HL-60/S4 treated with retinoic acid at 250 ng/mL for 4 days and 3 days (cell line): ENCODE measurements around the gene SLC44A5.
"Not testable (repeated sequence)": the region's sequence is repeated elsewhere in the genome, so short reads cannot be mapped to it uniquely, and the experiment has no call there.

Experiments
- in situ Hi-C: fragments of 300-500 bp; cut with MboI; formaldehyde crosslinking; loops from 2 replicates; pipeline ENCODE4 v1.7.0; 2022; ENCODE audit warnings: low sequenced_read_pairs

Gene SLC44A5

GRCh38 chr1:75469586-75470173, 141.2 kb downstream of the SLC44A5 start:
- in situ Hi-C loops, result no loop called here

DNA sequence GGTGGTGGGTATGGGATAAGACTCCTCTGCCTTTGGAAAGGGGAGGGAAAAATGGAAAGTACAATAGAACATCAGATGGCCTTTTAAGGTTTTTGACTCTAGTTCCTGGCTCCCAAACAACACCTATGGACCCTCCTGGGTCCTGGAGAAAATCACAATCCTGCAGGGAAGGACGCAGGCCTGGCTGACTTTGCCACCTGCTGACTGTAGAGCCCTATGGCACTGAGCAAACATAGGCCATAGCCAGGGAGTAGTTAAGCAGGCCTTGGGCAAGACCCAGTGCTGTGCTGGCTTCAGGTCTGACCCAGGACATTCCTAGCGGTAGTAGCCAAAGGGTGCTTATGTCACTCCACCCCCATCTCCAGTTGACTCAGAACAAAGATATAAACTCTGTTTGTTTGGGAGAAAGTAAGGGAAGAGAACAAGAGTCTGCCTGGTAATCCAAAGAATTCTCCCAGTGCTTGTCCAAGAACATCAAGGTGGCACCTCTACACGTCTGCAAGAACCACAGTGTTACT, 149.0 kb downstream of the SLC44A5 start:
- in situ Hi-C loops, result no loop called here

GRCh38 chr1:75449998-75450397, 160.9 kb downstream of the SLC44A5 start:
- in situ Hi-C loops, result no loop called here

GRCh38 chr1:75444220-75444619, 166.7 kb downstream of the SLC44A5 start:
- in situ Hi-C loops, result no loop called here

DNA sequence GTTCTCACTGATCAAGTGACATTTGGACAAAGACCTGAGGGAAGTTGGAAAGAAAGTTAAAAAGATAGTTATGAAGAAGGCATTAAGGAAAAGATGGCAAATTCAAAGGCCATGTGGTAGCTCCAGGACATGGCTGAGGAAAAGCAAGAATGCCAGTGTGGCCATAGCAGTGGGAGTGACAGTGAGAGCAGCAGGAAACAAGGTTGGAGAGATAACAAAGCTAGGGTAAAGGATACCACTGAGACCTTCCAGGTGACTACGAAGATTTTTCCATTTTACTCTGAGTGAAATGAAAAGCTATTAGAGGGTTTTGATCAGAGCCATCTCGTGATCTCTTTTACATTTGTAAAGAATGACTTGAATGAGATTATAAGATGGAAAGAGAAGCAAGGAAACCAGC, 170.6 kb downstream of the SLC44A5 start:
- in situ Hi-C loops, result no loop called here

DNA sequence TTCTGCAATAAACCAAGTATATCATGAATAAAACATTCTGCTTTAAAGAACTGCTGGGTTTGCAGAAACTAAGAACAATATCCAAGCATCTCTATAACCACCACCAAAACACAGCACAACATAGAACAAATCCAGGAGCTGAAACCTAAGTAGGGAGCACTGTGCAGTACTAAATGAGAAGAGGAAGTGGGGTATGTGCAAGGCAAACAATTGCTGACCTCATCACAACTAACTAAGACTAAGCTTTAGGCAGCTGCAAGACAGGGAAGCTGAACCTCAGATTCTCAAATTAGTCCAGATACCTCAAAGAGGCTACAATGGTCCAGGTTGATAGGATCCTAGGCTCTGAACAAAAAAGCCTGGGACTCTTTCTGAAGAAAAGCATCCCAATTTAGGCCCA, 172.6 kb downstream of the SLC44A5 start:
- in situ Hi-C loops, result no loop called here

DNA sequence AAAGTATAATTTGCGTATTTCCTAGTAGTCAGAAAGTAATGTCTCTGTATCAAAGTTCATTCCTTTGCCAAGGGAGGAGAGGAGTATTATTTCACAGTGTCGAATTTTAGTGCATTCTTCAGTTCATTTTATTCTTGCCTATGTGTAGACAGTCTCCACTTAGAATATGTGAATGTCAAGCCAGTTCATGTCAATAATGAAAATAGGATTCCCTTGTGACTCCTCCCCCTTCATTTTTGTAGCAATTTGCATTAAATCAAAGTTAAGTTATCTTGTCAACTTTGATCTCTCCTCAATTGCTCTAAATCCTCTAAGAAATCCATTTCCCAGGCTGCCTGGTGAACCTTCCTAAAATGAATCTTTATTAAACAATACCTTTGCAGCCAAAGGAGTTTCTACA, 179.1 kb downstream of the SLC44A5 start:
- in situ Hi-C loops, result no loop called here

GRCh38 chr1:75430526-75430925, 180.4 kb downstream of the SLC44A5 start:
- in situ Hi-C loops, result no loop called here

DNA sequence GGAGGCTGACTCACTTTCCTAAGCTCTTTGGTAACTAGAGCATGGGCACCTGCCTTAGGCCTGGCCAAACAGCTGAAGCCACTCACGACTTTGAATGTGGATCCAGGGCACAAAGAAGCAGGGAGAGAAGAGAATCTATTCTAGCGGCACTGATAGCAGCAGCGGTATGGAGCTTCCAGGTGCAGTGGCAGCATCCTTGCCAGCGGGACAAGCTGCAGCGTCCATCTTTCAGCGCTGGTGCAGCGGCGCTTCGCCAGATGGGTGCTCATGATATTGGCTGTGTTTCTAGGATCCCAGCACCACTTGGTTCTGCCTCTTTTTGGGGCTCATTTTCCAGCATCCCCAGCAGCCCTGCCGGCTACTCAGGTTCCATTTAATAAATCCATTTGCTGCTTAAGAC, 184.2 kb downstream of the SLC44A5 start:
- in situ Hi-C loops, result no loop called here

- in situ Hi-C loops, result no loop called here
Observed at GRCh38 chr1:75425001-75425650, 185.8 kb downstream of the SLC44A5 start.

DNA sequence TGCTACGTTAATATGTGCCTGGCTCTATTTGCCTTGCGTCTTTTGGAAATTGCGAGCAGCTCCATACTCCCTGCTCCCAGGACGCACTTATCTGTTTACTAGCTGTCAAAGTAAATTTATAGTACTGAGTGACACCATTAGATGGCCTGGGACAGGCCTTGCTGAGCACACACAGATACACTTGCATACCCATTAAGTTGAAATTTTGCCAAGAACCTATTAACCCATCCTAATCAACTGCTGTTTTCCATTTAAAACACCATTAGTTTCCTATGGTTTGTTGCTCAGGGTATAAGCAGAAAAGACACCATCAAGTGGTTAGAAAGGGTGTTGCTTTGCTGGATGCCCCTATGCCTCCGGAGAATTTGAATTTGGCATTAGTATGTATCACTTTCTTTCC, 187.3 kb downstream of the SLC44A5 start:
- in situ Hi-C loops, result no loop called here

DNA sequence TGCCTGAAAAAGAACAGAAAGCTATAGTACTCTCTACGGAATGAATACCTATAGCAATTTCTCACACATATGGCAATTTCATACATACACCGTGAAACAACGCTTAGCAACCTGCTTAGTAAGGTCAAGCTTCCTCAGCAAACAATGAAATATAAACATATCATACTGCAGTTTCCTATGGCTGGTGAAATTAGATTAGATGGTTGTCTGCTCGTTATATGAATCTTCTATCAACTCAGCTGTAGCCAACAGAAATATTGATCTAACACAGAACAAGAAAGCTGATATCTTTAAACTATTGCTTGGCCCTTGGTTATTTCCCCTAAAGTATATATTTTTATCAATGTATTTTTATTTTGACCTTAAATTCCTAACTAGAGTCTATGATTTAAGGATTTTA, 187.8 kb downstream of the SLC44A5 start:
- in situ Hi-C loops, result no loop called here

DNA sequence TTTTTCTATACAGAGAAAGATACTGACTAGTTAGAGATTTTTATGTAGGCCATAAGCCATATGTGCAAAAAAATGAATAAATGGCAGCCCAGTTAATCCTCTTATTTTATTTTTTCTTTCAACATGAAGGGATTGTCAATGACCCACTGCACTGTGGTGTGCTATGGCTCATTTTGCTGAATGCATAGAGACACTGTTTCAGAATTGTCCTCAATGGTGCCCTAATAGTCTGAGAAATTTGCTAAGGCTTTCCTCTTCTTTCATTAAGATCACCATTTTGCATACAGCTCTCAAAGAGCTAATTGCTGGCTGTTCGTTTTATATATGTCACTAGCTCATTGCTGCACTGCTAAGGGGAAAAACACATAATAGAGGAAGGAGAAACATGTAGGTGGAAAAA, 189.5 kb downstream of the SLC44A5 start:
- in situ Hi-C loops, result no loop called here

- in situ Hi-C loops, result no loop called here
Observed at GRCh38 chr1:75415187-75415586, 195.7 kb downstream of the SLC44A5 start.

- in situ Hi-C loops, result no loop called here
Observed at GRCh38 chr1:75412616-75413015, 198.3 kb downstream of the SLC44A5 start.

- in situ Hi-C loops, result not testable (repeated sequence)
Observed at GRCh38 chr1:75404681-75405080, 206.2 kb downstream of the SLC44A5 start.

- in situ Hi-C loops, result not testable (repeated sequence)
Observed at GRCh38 chr1:75403147-75403646, 207.7 kb downstream of the SLC44A5 start.

DNA sequence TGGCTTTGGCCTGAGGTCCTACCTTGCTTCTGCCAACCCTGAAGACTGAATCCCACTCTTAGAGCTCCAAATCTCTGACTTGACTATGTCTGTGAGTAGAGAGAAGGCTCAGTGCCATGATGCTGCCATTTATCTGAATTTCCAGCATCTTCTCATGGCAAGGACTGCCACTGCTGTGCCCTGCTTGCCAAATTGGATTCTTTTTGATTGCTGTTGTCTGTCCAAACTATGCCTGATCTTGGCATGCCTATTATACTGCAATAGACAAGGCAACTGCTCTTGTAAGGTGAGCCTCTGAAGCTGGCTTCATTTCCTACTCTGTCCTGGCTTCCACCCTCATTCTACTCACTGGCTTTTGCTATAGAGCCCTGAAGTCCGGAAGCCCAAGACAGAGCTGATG, 210.2 kb downstream of the SLC44A5 start:
- in situ Hi-C loops, result no loop called here

DNA sequence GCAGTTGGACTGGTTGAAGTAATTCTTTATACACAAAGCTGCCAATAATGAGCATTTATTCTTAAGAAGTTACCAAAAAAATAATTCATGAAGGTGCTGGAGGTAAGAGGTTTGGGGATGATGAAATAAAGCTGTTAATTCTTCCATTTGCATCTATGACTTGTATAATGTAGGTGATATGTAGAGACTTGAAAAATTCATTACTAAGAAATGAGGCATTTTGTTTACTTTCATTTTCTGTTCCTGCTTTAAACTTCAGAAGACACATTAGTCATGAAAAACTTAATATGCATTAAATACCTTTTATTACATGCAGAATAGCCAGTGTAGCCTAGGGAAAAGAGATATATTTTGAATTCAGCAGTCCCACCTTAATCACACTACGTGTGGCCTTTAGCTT, 214.2 kb downstream of the SLC44A5 start:
- in situ Hi-C loops, result no loop called here

DNA sequence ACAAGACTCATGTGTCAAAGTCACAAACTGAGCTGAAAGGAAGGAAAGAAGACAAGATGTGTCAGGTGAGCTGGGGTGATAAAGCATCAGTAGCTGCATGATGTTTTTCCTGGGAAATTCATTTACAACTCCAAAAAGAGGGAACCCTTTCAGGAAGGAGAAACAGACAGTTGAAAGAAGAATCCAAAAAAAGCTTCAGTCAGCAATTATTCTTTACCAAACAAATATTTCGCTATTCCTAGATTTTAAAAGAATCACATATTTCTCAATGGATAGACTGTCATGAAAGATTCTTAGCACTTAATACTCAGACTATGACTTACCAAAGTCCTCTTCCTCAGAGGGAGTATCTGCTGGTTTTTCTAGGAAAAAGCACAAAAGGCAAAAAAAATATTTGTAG, 214.7 kb downstream of the SLC44A5 start:
- in situ Hi-C loops, result no loop called here

DNA sequence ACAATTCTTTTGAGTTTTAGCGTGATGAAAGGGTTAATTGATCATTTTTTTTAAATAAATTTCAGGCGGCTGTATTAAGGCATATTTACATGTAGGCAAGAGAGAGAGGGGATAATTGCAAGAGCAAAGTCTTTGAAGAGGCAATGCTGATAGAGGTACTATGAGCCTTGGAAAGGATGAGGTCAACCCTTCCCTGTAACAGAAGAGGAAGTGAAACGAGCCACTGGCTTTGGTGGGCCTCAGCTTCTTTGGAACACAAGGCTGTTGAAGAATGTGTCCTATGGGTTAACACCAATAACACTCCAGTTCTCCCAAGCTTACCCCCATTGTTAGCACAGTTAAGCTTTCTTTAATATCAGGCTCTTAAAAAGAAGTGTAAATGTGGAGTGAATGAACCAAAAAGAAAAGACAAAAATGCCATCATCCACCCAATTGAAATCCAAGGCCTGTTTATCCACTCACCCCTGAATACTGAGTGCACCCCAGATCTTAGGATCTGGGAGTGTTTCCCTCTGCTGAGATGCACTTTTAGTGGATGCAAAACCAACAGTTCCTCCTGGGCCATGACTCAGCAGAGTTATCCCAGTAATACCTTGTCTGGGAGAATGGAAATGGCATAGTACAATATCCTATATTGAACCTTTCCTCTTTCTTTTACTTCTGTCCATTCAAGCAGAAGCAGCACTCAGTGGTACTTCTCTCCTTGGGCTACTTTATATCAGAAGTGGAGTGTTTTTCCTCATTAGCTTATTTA, 216.4 kb downstream of the SLC44A5 start:
- in situ Hi-C loops, result no loop called here

GRCh38 chr1:75392278-75392677, 218.6 kb downstream of the SLC44A5 start:
- in situ Hi-C loops, result no loop called here
